Measurements from ENCODE around the gene STRADA. TPM values are rescaled to one million over a fixed set of nuclear protein-coding genes. Genes with fewer than 3 reads are reported as not detected.

Gene STRADA
- total and polyA plus RNA-seq, 10 of the 15 experiments (the other 5 are each of a cell fraction or from before 2014, with no cell fraction given): 13.3 to 54.1 (median 44.0) TPM

DNA sequence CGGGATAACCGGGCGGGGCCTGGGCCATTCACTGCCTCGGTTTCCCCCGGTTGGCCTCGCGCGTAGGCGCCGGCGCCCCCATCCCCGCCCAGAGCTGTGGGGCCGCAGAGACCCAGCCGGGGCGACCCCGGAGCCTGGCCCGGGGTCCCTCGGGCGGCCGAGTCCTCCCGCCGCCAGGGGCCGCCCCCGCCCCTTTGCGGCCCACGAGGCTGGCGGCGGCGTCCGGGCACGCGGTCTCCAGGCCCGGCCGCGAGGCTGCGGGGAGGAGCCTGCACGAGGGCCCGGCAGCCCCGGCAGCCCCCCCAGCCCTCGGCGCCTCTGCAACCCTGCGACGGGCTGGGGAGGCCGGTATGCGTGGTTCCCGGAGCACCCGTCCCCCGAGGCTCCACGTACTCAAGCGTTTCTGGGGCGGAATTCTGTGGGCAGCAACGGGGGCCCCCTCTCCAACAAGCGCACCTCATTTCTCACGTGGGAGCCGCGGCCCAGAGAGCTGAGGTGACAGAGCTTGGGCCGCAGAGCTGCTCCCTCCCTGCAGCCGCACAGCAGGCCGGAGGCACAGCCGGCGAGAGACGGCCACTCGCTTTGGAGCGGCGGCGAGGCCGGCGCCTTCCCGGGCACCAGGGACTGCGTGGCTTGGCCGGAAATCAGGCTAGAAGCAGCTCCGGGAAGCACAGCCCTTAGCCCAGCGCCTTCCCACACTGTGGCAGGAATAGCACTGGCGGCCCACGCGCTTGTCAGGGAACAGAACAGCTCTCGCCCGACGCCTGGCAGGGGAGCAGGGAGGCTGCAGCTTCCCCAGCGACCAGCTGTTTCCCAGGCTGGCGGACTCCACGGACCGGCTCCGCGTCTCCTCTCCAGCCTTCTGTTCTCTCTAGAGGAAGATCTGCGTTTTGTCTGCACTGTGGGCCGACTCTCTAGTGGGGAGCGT lies 40.8 kb downstream of the STRADA start (continued):
- TF ChIP-seq, protein P1, sequence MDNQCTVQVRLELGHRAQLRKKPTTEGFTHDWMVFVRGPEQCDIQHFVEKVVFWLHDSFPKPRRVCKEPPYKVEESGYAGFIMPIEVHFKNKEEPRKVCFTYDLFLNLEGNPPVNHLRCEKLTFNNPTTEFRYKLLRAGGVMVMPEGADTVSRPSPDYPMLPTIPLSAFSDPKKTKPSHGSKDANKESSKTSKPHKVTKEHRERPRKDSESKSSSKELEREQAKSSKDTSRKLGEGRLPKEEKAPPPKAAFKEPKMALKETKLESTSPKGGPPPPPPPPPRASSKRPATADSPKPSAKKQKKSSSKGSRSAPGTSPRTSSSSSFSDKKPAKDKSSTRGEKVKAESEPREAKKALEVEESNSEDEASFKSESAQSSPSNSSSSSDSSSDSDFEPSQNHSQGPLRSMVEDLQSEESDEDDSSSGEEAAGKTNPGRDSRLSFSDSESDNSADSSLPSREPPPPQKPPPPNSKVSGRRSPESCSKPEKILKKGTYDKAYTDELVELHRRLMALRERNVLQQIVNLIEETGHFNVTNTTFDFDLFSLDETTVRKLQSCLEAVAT (IDR thresholded peaks at IDR 0.05): no peak
- TF ChIP-seq SIX5 (IDR thresholded peaks at IDR 0.05; ENCODE audit: low read depth, low read length, severe bottlenecking) (no peak), ZSCAN29 (IDR thresholded peaks at IDR 0.05) (0 out of 2 replicates have a peak, but pooled peaks have one; percentile 5), KDM1A (IDR thresholded peaks at IDR 0.05; ENCODE audit: borderline replicate concordance) (no peak), RB1 (IDR thresholded peaks at IDR 0.05; ENCODE audit: borderline replicate concordance) (no peak), ATF7 (IDR thresholded peaks at IDR 0.05; ENCODE audit: low read depth) (no peak), IRF4 (IDR thresholded peaks at IDR 0.05; ENCODE audit: low read depth, low read length) (no peak), SP1 (IDR thresholded peaks at IDR 0.05; ENCODE audit: low read depth, low read length) (no peak), LARP7 (IDR thresholded peaks at IDR 0.05) (peak; percentile 76; the same call in 1 of the 2 replicates), FOXM1 (IDR thresholded peaks at IDR 0.05; ENCODE audit: low read depth, low read length) (no peak), RAD51 (IDR thresholded peaks at IDR 0.05) (no peak), STAT3 (IDR thresholded peaks at IDR 0.05; ENCODE audit: low read depth, low read length) (no peak), MEF2B (IDR thresholded peaks at IDR 0.05; ENCODE audit: partially characterized antibody, poor library complexity, severe bottlenecking) (peak; percentile 4), CREM (IDR thresholded peaks at IDR 0.05; ENCODE audit: low read depth) (no peak), NBN (IDR thresholded peaks at IDR 0.05) (peak; percentile 22; the same call in 1 of the 2 replicates), TCF12 (IDR thresholded peaks at IDR 0.05; ENCODE audit: low read depth, low read length) (no peak)
- TF ChIP-seq, protein P2, sequence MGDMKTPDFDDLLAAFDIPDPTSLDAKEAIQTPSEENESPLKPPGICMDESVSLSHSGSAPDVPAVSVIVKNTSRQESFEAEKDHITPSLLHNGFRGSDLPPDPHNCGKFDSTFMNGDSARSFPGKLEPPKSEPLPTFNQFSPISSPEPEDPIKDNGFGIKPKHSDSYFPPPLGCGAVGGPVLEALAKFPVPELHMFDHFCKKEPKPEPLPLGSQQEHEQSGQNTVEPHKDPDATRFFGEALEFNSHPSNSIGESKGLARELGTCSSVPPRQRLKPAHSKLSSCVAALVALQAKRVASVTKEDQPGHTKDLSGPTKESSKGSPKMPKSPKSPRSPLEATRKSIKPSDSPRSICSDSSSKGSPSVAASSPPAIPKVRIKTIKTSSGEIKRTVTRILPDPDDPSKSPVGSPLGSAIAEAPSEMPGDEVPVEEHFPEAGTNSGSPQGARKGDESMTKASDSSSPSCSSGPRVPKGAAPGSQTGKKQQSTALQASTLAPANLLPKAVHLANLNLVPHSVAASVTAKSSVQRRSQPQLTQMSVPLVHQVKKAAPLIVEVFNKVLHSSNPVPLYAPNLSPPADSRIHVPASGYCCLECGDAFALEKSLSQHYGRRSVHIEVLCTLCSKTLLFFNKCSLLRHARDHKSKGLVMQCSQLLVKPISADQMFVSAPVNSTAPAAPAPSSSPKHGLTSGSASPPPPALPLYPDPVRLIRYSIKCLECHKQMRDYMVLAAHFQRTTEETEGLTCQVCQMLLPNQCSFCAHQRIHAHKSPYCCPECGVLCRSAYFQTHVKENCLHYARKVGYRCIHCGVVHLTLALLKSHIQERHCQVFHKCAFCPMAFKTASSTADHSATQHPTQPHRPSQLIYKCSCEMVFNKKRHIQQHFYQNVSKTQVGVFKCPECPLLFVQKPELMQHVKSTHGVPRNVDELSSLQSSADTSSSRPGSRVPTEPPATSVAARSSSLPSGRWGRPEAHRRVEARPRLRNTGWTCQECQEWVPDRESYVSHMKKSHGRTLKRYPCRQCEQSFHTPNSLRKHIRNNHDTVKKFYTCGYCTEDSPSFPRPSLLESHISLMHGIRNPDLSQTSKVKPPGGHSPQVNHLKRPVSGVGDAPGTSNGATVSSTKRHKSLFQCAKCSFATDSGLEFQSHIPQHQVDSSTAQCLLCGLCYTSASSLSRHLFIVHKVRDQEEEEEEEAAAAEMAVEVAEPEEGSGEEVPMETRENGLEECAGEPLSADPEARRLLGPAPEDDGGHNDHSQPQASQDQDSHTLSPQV (IDR thresholded peaks at IDR 0.05): peak; percentile 63; the same call in 1 of the 2 replicates
- TF ChIP-seq, protein P3, sequence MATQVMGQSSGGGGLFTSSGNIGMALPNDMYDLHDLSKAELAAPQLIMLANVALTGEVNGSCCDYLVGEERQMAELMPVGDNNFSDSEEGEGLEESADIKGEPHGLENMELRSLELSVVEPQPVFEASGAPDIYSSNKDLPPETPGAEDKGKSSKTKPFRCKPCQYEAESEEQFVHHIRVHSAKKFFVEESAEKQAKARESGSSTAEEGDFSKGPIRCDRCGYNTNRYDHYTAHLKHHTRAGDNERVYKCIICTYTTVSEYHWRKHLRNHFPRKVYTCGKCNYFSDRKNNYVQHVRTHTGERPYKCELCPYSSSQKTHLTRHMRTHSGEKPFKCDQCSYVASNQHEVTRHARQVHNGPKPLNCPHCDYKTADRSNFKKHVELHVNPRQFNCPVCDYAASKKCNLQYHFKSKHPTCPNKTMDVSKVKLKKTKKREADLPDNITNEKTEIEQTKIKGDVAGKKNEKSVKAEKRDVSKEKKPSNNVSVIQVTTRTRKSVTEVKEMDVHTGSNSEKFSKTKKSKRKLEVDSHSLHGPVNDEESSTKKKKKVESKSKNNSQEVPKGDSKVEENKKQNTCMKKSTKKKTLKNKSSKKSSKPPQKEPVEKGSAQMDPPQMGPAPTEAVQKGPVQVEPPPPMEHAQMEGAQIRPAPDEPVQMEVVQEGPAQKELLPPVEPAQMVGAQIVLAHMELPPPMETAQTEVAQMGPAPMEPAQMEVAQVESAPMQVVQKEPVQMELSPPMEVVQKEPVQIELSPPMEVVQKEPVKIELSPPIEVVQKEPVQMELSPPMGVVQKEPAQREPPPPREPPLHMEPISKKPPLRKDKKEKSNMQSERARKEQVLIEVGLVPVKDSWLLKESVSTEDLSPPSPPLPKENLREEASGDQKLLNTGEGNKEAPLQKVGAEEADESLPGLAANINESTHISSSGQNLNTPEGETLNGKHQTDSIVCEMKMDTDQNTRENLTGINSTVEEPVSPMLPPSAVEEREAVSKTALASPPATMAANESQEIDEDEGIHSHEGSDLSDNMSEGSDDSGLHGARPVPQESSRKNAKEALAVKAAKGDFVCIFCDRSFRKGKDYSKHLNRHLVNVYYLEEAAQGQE (IDR thresholded peaks at IDR 0.05; ENCODE audit: low read depth, low read length): no peak
- TF ChIP-seq, protein P4, sequence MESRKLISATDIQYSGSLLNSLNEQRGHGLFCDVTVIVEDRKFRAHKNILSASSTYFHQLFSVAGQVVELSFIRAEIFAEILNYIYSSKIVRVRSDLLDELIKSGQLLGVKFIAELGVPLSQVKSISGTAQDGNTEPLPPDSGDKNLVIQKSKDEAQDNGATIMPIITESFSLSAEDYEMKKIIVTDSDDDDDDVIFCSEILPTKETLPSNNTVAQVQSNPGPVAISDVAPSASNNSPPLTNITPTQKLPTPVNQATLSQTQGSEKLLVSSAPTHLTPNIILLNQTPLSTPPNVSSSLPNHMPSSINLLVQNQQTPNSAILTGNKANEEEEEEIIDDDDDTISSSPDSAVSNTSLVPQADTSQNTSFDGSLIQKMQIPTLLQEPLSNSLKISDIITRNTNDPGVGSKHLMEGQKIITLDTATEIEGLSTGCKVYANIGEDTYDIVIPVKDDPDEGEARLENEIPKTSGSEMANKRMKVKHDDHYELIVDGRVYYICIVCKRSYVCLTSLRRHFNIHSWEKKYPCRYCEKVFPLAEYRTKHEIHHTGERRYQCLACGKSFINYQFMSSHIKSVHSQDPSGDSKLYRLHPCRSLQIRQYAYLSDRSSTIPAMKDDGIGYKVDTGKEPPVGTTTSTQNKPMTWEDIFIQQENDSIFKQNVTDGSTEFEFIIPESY (IDR thresholded peaks at IDR 0.05): no peak
